Measurements from ENCODE around the gene IQCM.

DNA sequence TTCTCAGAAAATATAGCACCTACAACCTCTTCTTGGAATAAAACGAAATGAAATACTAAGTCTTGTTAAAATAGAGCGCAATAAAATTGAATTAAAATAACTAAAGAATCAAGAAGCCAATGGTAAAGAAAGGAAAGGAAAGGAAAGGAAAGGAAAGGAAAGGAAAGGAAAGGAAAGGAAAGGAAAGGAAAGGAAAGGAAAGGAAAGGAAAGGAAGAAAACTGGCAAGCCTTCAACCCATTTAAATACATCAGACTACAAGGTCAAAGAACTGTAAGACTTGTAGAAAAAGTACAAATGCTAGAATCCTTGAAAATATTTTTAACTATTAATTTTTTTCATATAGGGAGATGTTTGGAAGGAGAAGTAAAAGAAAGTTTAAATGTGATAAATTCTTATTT lies 372.1 kb downstream of the IQCM start:
- TF ChIP-seq CTCF (IDR thresholded peaks at IDR 0.05) (no peak), TCF7L2 (IDR thresholded peaks at IDR 0.05; ENCODE audit: low read depth, low read length) (no peak), POLR2AphosphoS5 (IDR thresholded peaks at IDR 0.05; ENCODE audit: low read depth, low read length) (no peak)
- TF ChIP-seq, protein P1, sequence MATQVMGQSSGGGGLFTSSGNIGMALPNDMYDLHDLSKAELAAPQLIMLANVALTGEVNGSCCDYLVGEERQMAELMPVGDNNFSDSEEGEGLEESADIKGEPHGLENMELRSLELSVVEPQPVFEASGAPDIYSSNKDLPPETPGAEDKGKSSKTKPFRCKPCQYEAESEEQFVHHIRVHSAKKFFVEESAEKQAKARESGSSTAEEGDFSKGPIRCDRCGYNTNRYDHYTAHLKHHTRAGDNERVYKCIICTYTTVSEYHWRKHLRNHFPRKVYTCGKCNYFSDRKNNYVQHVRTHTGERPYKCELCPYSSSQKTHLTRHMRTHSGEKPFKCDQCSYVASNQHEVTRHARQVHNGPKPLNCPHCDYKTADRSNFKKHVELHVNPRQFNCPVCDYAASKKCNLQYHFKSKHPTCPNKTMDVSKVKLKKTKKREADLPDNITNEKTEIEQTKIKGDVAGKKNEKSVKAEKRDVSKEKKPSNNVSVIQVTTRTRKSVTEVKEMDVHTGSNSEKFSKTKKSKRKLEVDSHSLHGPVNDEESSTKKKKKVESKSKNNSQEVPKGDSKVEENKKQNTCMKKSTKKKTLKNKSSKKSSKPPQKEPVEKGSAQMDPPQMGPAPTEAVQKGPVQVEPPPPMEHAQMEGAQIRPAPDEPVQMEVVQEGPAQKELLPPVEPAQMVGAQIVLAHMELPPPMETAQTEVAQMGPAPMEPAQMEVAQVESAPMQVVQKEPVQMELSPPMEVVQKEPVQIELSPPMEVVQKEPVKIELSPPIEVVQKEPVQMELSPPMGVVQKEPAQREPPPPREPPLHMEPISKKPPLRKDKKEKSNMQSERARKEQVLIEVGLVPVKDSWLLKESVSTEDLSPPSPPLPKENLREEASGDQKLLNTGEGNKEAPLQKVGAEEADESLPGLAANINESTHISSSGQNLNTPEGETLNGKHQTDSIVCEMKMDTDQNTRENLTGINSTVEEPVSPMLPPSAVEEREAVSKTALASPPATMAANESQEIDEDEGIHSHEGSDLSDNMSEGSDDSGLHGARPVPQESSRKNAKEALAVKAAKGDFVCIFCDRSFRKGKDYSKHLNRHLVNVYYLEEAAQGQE (IDR thresholded peaks at IDR 0.05; ENCODE audit: insufficient read depth in 1 of 2, low read depth in 2 of 2, low read length in 1 of 2): no peak
